ENCODE measurements around the gene PKP3. TPM values are rescaled to one million over a fixed set of nuclear protein-coding genes. Genes with fewer than 3 reads are reported as not detected.

Gene PKP3
- total and polyA plus RNA-seq, 9 of the 15 experiments (the other 6 are each of a cell fraction or from before 2014, with no cell fraction given) = 0.11 to 110 (median 30.7) TPM

DNA sequence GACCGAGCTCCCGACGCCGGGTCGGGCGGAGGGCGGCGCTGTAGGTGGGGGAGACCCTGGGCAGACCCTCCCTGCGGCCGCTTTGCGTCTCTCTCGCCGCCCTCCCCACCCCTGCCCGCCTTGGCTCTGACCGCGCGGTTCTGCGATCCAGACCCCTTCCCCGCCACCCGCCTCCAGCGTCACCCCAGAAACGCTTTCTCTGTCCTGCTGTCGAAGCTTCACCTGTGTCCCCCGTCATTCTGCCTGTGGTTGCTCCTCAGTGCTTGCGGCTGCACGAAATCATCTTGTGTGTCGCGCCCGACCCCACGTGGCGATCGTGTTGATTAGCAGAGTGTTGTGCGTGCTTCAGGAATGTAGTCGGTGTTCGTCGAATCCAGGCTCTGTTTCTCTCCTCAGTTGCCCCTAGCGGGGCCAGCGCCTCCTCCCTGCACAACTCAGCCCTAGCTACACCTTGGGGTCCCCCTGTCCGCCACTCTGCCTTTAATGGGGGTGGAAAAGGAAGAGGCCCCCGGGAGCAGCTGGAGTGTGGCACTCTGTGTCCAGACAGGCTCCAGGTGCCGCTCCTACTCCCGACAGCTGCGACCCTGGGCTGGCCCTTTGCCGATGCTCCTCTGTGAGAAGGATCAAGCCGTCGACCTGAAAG, 56.9 kb downstream of the PKP3 start (continued):
- TF ChIP-seq NFYB (IDR thresholded peaks at IDR 0.05; ENCODE audit: extremely low read depth, insufficient read length) (no peak), HDAC1 (IDR thresholded peaks at IDR 0.05) (peak in 1 of 2 experiments; percentile 88; a peak in 2 of 4 replicates), E2F6 (IDR thresholded peaks at IDR 0.05; ENCODE audit: borderline replicate concordance in 1 of 2, extremely low read depth in 1 of 2, insufficient read depth in 1 of 2, insufficient read length in 1 of 2, low read depth in 1 of 2, low read length in 1 of 2, poor library complexity in 1 of 2, severe bottlenecking in 1 of 2) (peak; percentile 91 to 94), TAF1 (IDR thresholded peaks at IDR 0.05; ENCODE audit: control insufficient read depth, extremely low read depth, insufficient read depth, low read length, severe bottlenecking) (no peak), MNT (conservative IDR thresholded peaks at IDR 0.05) (peak; percentile 96), MLLT1 (IDR thresholded peaks at IDR 0.05) (peak in 1 of 2 experiments; percentile 44; a peak in 1 of 4 replicates)
- TF ChIP-seq, protein P1, sequence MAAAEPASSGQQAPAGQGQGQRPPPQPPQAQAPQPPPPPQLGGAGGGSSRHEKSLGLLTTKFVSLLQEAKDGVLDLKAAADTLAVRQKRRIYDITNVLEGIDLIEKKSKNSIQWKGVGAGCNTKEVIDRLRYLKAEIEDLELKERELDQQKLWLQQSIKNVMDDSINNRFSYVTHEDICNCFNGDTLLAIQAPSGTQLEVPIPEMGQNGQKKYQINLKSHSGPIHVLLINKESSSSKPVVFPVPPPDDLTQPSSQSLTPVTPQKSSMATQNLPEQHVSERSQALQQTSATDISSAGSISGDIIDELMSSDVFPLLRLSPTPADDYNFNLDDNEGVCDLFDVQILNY (CRISPR knock-in tag; IDR thresholded peaks at IDR 0.05) = peak; percentile 50; the same call in 1 of the 2 replicates
- TF ChIP-seq, protein P2, sequence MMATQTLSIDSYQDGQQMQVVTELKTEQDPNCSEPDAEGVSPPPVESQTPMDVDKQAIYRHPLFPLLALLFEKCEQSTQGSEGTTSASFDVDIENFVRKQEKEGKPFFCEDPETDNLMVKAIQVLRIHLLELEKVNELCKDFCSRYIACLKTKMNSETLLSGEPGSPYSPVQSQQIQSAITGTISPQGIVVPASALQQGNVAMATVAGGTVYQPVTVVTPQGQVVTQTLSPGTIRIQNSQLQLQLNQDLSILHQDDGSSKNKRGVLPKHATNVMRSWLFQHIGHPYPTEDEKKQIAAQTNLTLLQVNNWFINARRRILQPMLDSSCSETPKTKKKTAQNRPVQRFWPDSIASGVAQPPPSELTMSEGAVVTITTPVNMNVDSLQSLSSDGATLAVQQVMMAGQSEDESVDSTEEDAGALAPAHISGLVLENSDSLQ (IDR thresholded peaks at IDR 0.05) = peak; percentile 40; the same call in 1 of the 2 replicates

All from K562 (cell line).